ENCODE measurements around the gene PPM1K.

GRCh38 chr4:88280228-88280795, 4.0 kb downstream of the PPM1K start:
- no peak for TF ChIP-seq SP1 (IDR thresholded peaks at IDR 0.05; ENCODE audit: low read depth)
- no peak for TF ChIP-seq CTCF (IDR thresholded peaks at IDR 0.05 in 2 of 3, conservative IDR thresholded peaks at IDR 0.05 in 1 of 3; ENCODE audit: borderline replicate concordance in 1 of 3, insufficient read depth in 1 of 3, low read depth in 2 of 3, low read length in 2 of 3)
- TF ChIP-seq POLR2AphosphoS5 (IDR thresholded peaks at IDR 0.05; ENCODE audit: low read depth, low read length) = no peak
- no peak for TF ChIP-seq JUND (IDR thresholded peaks at IDR 0.05)
- TF ChIP-seq POLR2A (IDR thresholded peaks at IDR 0.05; ENCODE audit: borderline replicate concordance, extremely low read depth, insufficient read depth, insufficient read length) = no peak
- no peak for TF ChIP-seq ATF3 (IDR thresholded peaks at IDR 0.05)
- no peak for TF ChIP-seq ZFX (IDR thresholded peaks at IDR 0.05)
- no peak for TF ChIP-seq RAD21 (IDR thresholded peaks at IDR 0.05; ENCODE audit: low read depth)
- TF ChIP-seq ZNF274 (IDR thresholded peaks at IDR 0.05; ENCODE audit: low read depth, low read length) = no peak
- no peak for TF ChIP-seq MAX (IDR thresholded peaks at IDR 0.05)
- no peak for TF ChIP-seq ZBTB33 (IDR thresholded peaks at IDR 0.05; ENCODE audit: extremely low read depth, insufficient replicate concordance, low read length)
- TF ChIP-seq TCF7L2 (IDR thresholded peaks at IDR 0.05; ENCODE audit: borderline replicate concordance, extremely low read depth, insufficient read depth, insufficient read length) = no peak

Measured in HCT116 (cell line).